ENCODE data around the gene RAB3B.

Gene RAB3B

DNA sequence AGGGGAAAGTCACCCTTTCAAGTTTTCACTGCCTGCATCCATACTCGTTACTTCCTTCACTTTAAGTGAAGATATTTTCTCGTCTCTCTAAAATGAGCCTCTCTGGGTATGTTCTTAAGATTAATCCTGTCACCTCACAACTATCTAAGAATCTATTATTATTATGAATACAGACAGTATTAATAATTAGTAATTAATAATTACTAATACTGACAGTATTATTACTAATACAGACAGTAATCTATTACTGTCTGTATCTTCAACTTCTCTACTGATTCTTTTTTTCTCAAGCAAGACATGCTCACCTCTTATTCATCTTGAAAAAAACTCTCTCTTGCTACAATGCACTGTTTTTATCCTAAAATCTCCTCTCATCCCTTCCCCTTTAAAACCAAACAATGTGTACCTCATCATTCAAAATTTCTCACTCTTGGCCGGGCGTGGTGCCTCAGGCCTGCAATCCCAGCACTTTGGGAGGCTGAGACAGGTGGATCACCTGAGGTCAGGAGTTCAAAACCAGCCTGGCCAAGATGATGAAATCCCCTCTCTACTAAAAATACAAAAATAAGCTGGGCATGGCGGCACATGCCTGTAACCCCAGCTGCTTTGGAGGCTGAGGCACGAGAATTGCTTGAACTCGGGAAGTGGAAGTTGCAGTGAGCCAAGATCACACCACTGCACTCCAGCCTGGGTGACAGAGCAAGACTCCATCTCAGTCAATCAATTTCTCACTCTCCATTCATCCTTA, 119.7 kb downstream of the RAB3B start:
- TF ChIP-seq, protein P1, sequence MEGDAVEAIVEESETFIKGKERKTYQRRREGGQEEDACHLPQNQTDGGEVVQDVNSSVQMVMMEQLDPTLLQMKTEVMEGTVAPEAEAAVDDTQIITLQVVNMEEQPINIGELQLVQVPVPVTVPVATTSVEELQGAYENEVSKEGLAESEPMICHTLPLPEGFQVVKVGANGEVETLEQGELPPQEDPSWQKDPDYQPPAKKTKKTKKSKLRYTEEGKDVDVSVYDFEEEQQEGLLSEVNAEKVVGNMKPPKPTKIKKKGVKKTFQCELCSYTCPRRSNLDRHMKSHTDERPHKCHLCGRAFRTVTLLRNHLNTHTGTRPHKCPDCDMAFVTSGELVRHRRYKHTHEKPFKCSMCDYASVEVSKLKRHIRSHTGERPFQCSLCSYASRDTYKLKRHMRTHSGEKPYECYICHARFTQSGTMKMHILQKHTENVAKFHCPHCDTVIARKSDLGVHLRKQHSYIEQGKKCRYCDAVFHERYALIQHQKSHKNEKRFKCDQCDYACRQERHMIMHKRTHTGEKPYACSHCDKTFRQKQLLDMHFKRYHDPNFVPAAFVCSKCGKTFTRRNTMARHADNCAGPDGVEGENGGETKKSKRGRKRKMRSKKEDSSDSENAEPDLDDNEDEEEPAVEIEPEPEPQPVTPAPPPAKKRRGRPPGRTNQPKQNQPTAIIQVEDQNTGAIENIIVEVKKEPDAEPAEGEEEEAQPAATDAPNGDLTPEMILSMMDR (IDR thresholded peaks at IDR 0.05; ENCODE audit: insufficient read depth, missing control alignments) = no peak
- FAIRE-seq (no peak), DNase-seq (ENCODE audit: insufficient read length, low spot score) (no peak)

DNA sequence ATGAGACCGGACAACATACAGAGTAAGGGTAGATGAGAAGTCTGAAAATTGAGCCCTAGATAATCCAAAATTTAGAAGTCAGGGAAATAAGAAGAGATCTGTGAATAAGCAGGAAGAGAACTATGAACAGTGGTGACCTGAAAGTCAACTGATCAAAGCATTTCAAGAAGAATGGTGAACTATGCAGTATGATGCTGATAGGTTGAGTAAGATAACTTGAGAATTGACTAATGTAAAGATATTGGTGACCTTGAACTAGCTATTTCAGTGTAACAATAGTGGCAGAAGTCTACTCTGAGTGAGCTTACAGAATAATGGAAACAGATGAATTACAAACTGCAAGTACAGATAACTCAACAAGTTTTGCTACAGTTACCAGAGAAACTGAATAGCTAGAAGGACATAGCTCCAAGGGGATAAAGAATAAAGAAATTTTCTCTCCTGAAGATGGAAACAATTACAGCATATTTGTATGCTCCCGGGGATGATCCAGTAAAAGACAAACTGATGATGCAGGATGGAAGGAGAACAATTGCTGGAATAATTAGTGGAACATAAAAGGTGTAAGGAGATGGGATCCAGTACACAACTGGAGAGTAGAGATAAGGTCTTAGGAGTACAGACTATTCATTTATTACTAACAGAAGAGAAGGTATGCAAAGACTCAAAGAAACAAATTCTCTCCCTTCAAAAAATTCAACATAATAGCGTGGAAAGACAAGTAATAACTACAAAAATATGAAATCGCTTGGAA, 122.8 kb downstream of the RAB3B start:
- DNase-seq (ENCODE audit: insufficient read length, low spot score) = no peak
- TF ChIP-seq, protein P1 (IDR thresholded peaks at IDR 0.05; ENCODE audit: insufficient read depth, missing control alignments) = no peak
- FAIRE-seq = no peak

DNA sequence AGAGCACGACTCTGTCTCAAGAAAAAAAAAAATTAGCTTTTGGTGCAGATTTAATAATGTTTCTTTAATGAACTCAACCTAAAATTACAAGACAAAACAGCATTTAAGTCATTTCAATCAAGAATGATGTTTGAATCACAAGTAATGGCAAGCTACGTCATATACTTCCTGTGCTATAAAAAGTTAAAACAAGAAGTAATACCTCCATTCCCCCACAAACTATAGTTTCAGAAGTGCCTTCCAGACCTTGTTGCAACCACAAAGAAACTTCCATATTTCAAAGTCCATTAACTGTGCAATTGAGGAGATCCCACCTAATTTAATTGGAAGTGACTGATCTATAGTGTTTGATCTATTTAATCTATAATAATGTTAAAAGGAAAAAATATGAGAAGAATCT, 127.1 kb downstream of the RAB3B start:
- TF ChIP-seq, protein P1 (IDR thresholded peaks at IDR 0.05; ENCODE audit: insufficient read depth, missing control alignments) = no peak
- no peak for DNase-seq (ENCODE audit: insufficient read length, low spot score)
- no peak for FAIRE-seq

DNA sequence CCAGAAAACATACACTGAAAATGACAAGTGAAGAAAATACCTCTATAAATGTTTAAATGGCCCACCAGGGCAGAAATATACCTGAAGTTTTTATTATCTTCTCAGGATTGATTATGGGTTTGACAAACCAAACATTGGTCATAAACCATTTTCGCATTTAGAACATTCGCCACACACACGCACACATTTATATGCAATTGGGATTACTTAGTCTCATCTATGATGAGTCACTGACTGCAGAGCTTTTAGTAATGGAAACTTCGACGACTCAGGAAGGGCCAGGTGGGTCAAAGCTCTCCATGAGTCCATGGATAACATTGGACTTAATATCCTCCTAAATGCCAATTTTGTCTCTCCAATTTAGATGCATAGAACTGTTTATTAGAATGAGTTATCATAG, 128.8 kb downstream of the RAB3B start:
- FAIRE-seq = no peak
- no peak for DNase-seq (ENCODE audit: insufficient read length, low spot score)
- TF ChIP-seq, protein P1 (IDR thresholded peaks at IDR 0.05; ENCODE audit: insufficient read depth, missing control alignments) = no peak

DNA sequence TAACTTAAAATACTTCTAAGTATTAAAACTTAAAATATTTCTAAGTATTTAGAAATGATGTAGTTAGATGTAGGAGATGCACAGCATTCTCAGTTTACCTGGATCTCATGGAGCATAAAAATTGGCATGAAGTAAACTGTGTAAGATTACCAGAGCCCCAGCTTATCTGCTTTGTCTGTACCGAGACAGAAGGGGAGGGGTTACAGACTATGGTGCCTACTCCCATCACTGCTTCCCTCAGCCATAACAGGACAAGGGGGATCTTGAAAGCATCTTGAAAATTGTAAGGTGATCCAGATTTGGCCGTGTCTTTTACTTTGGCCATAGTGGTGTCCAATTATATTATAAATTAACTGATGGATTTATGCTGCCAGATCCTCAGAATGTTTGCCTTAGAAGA, 130.8 kb downstream of the RAB3B start:
- FAIRE-seq = no peak
- TF ChIP-seq, protein P1 (IDR thresholded peaks at IDR 0.05; ENCODE audit: insufficient read depth, missing control alignments) = no peak
- no peak for DNase-seq (ENCODE audit: insufficient read length, low spot score)

DNA sequence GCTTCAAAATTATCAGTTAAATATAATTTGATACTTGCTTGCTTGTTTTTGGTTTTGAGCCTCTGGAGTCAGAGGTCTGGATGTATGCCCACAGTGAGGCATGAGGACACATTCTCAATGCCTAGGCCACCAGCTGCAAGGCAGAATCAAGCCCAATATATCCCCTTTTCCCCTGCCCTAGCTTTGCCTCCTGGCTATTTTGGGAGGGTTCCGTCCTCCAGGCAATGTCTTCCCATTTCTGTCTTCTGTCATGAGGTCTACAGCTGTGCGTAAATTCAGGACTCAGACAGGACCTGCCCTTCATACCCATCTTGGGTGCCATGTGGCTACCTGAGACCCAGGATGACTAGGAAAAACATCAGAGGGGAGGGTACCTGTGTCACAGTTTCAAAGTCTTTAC, 131.2 kb downstream of the RAB3B start:
- no peak for DNase-seq (ENCODE audit: insufficient read length, low spot score)
- FAIRE-seq = no peak
- TF ChIP-seq, protein P1 (IDR thresholded peaks at IDR 0.05; ENCODE audit: insufficient read depth, missing control alignments) = no peak

DNA sequence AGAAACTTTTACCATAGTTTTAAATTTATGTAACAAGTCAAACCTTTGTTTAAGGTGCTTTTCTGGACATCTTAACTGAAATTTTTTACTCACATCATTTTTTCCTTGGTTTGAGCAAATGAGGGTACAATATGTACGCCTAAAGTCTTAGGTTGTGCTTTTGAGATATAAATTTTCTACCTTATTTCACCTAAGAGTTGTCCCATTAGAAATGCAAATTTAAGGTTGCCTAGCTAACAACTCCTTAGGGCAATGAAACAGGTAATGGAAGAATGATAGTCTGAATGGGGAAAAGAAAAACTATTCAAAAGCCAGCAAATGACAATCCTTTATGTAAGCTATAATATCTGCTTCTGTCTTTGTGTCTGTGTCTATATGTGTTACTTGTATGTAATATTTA, 131.6 kb downstream of the RAB3B start:
- TF ChIP-seq, protein P1 (IDR thresholded peaks at IDR 0.05; ENCODE audit: insufficient read depth, missing control alignments) = no peak
- DNase-seq (ENCODE audit: insufficient read length, low spot score) (no peak), FAIRE-seq (no peak)
